Measurements from ENCODE around the gene GTPBP10. TPM values are rescaled to one million over a fixed set of nuclear protein-coding genes. Genes with fewer than 3 reads are reported as not detected.

GTPBP10 gene
- total RNA-seq, 2 experiments from 2014 or later, result 26.6 to 29.1 TPM

GRCh38 chr7:90421651-90422050, 75.1 kb downstream of the GTPBP10 start:
- Mint-ChIP-seq H3K4me1 (peaks cover 18% of the 10 kb centered on the region), H3K27ac (no peak overlapping the region), H3K27me3 (no peaks in the 10 kb centered on the region), H3K36me3 (no peaks in the 10 kb centered on the region), H3K9me3 (ENCODE audit: low read depth) (no peaks in the 10 kb centered on the region), H3K4me3 (no peak overlapping the region)
- CTCF ChIA-PET, result interaction anchor here (1.6 to 1.8 kb wide), 2 partner anchors 10 to 270 kb away, joined by 3 to 4 read pairs; no protein-coding TSS in a partner anchor
- ATAC-seq (no peak), DNase-seq (no peak)

DNA sequence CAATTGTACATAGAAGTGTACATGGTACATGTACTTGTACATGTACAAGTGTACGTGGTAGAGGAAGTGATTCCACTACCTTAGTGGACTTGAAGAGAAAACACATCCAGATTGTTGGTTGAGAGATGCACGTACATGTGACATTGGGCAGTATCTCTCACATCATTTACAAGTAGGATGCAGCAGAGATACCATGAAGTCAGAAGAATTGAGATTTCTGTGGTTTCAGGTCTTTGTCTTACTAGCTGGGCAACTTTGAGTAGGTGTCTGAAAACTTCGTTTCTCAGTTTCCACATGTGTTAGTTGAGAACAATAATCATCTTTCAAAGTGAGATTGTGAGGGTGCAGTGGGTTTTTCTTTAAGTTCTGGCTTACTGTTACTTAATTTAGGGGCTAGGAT, 78.2 kb downstream of the GTPBP10 start:
- DNase-seq (no peak), ATAC-seq (no peak)
- no peaks in the 10 kb centered on the region for H3K36me3 Mint-ChIP-seq
- H3K4me3 Mint-ChIP-seq, result no peak overlapping the region
- H3K9me3 Mint-ChIP-seq (ENCODE audit: low read depth), result no peaks in the 10 kb centered on the region
- peaks cover 18% of the 10 kb centered on the region for H3K4me1 Mint-ChIP-seq
- CTCF ChIA-PET, result interaction anchor here (5.0 kb wide), 1 partner anchor 270 kb away, joined by 69 read pairs; the partner anchor contains the start of gene STEAP1
- peak overlapping the region; percentile 58 for H3K27ac Mint-ChIP-seq
- H3K27me3 Mint-ChIP-seq, result no peaks in the 10 kb centered on the region

- DNase-seq (no peak), ATAC-seq (peak; percentile 58)
- Mint-ChIP-seq H3K36me3 (no peaks in the 10 kb centered on the region), H3K4me1 (peaks cover 18% of the 10 kb centered on the region), H3K27ac (peak overlapping the region; percentile 13), H3K27me3 (no peaks in the 10 kb centered on the region), H3K9me3 (ENCODE audit: low read depth) (no peaks in the 10 kb centered on the region), H3K4me3 (no peak overlapping the region)
- CTCF ChIA-PET, result interaction anchor here (5.0 kb wide), 1 partner anchor 271 kb away, joined by 69 read pairs; the partner anchor contains the start of gene STEAP1
These were observed 78.9 kb downstream of the GTPBP10 start for GRCh38 chr7:90425376-90425775.

DNA sequence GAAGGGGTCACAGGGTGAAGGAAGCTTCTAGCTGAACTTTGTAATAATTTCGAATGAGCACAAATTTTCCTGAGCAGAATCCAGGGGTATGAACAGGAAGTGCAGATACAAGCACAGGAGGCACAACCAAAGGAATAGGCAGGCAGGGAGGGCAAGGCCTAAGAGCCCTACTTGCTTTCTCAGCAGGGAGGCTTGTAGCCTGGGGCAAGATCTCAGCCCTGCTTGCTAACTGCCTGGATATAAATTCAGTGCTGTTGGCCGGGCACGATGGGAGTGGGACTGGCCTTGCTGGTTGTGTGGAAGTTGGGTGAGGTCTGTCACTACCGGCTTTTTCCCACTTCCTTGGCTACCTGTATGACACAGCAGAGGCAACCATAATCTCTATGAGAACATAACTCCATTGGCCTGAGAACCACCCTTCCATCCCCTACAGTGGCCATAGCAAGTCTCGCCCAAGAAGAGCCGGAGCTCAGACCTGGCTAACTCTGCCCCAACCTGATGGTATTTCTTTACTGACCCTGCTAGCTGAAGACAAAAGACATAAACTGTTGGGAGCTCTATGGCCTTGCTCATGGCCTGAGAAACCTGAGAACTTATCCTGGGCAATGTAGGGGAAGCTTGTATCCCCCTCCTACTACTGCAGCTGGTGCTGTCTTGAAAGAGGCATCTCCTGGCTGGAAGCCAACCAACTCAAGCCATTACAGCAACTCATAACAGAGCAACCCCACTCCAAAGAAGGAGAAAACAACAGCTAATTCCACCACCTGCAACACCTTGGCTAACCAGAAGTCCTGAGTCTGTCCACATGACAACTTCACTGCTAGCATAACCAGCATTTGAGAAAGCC, 84.3 kb downstream of the GTPBP10 start:
- DNase-seq (no peak), ATAC-seq (no peak)
- Mint-ChIP-seq H3K9me3 (ENCODE audit: low read depth) (peaks cover 2% of the 10 kb centered on the region), H3K4me1 (peaks cover 4% of the 10 kb centered on the region), H3K27ac (no peak overlapping the region), H3K36me3 (no peaks in the 10 kb centered on the region), H3K27me3 (peaks cover 4% of the 10 kb centered on the region), H3K4me3 (no peak overlapping the region)
- CTCF ChIA-PET, result interaction anchor here (1.2 to 1.4 kb wide), 3 partner anchors 9 to 277 kb away, joined by 3 to 4 read pairs (median 4); partner anchors contain the start of gene STEAP1

DNA sequence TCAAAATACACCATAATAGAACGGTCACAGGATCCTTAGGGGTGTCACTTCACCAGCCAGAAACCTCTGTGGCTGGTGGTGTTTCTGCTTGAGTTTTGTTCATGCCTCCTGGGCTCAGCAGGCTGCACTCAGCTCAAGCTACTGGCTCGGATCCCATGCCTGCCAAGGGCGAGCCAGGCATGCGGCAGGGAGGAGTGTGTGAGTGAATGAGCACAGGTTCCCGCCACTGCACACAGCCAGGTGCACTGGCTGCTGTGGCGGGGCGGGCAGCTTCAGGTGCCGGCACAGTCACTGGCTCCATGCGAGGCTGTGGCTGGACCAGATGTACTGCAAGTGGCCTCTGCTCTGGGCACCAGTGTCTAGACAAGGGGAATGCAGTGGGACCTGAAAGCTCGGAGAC, 86.2 kb downstream of the GTPBP10 start:
- H3K4me3 Mint-ChIP-seq, result no peak overlapping the region
- ATAC-seq, result no peak
- H3K27ac Mint-ChIP-seq, result no peak overlapping the region

GRCh38 chr7:90433221-90433620, 86.7 kb downstream of the GTPBP10 start:
- Mint-ChIP-seq H3K27me3 (peaks cover 11% of the 10 kb centered on the region), H3K4me1 (no peaks in the 10 kb centered on the region), H3K36me3 (no peaks in the 10 kb centered on the region), H3K4me3 (no peak overlapping the region), H3K27ac (no peak overlapping the region), H3K9me3 (ENCODE audit: low read depth) (peaks cover 2% of the 10 kb centered on the region)
- ATAC-seq (no peak), DNase-seq (no peak)
- CTCF ChIA-PET, result interaction anchor here (0.6 kb wide), 1 partner anchor 126 kb away, joined by 3 read pairs; no protein-coding TSS in a partner anchor

More for the DNA sequence above, 86.2 kb downstream of the GTPBP10 start:
- Mint-ChIP-seq H3K9me3 (ENCODE audit: low read depth) (peaks cover 2% of the 10 kb centered on the region), H3K4me1 (no peaks in the 10 kb centered on the region), H3K36me3 (no peaks in the 10 kb centered on the region), H3K27me3 (peaks cover 9% of the 10 kb centered on the region)
- no peak for DNase-seq
- CTCF ChIA-PET, result no interaction called here

Other genes starting within 250 kb of the GTPBP10 start
- under 1 TPM in 1 of 2 experiments, not detected in 1; 0.75 TPM for gene STEAP1, start 192.2 kb upstream of the GTPBP10 start, total RNA-seq
- not detected for gene STEAP2, start 135.0 kb upstream of the GTPBP10 start, total RNA-seq
- gene CFAP69, start 101.5 kb upstream of the GTPBP10 start, total RNA-seq, result under 1 TPM in 1 of 2 experiments, not detected in 1; 0.42 TPM
- gene FAM237B, start 25.4 kb upstream of the GTPBP10 start, total RNA-seq, result not detected
- gene CLDN12, start 56.7 kb downstream of the GTPBP10 start, total RNA-seq, result 1 to 10 TPM; 4.8 to 6.1 TPM
- gene PTTG1IP2, start 122.9 kb downstream of the GTPBP10 start, total RNA-seq, result not detected
- gene CDK14, start 249.6 kb downstream of the GTPBP10 start, total RNA-seq, result under 1 TPM; 0.20 to 0.23 TPM